SU-DHL-6 (cell line): ENCODE results near the gene WDR37.

Experiments
- CTCF ChIP-seq: fragments of 200-600 bp; sonication (generic); IDR thresholded peaks from one replicate; pipeline ENCODE4 v1.5.1; 2017; ENCODE audit warnings: antibody characterized with exemption, mild to moderate bottlenecking, low read length, moderate library complexity; ENCODE audit not compliant: insufficient read depth, poor library complexity, severe bottlenecking
- EZH2phosphoT487 ChIP-seq: fragments of 200-600 bp; sonication (generic), shearing (Covaris generic); conservative IDR thresholded peaks from 2 replicates; pipeline ENCODE4 v1.6.1; 2018; ENCODE audit warnings: mild to moderate bottlenecking, antibody characterized with exemption, low read length, moderate library complexity, mixed read lengths

- TF ChIP-seq CTCF: no peak
- no peak for TF ChIP-seq EZH2phosphoT487
Observed at GRCh38 chr10:1050554-1050953, 5.6 kb upstream of the WDR37 start.
